ENCODE measurements around the gene AGAP3.

GRCh38 chr7:151063212-151063561 lies 23.1 kb upstream of the AGAP3 start:
- TF ChIP-seq CTCF (IDR thresholded peaks at IDR 0.05; ENCODE audit: insufficient read depth, low read depth, low read length), result no peak
- no peak for TF ChIP-seq EZH2 (IDR thresholded peaks at IDR 0.05; ENCODE audit: insufficient read depth, low read length)

Measured in astrocyte (in vitro differentiated cells and primary cell).